SK-N-SH treated with all-trans-retinoic acid at 6 μM for 48 hours (cell line): Measurements from ENCODE around the gene MINPP1.

ENCODE experiments used
- ATAC-seq: fragments of 200-7000 bp; cut with Tn5 transposase; 3 replicates; pipeline ENCODE4 v1.9.1; 2020; ENCODE audit warnings: mild to moderate bottlenecking, moderate library complexity
- BACH2 ChIP-seq: fragments of 250-450 bp; sonication (Bioruptor Pico); IDR thresholded peaks from 2 replicates; pipeline ENCODE4 v1.9.0; 2021; ENCODE audit warnings: mild to moderate bottlenecking, borderline replicate concordance
- CSRNP3 ChIP-seq: fragments of 250-450 bp; sonication (Bioruptor Pico); IDR thresholded peaks from 2 replicates; pipeline ENCODE4 v1.5.1; 2021; ENCODE audit warnings: mild to moderate bottlenecking, moderate library complexity
- ESRRG ChIP-seq: fragments of 250-450 bp; sonication (Bioruptor Pico); IDR thresholded peaks from 2 replicates; pipeline ENCODE4 v1.6.1; 2021; ENCODE audit warnings: mild to moderate bottlenecking
- GLIS3 ChIP-seq: fragments of 250-450 bp; sonication (Bioruptor Pico); IDR thresholded peaks from 2 replicates; pipeline ENCODE4 v1.5.0; 2020; ENCODE audit warnings: mild to moderate bottlenecking, moderate library complexity
- ISL1 ChIP-seq: fragments of 250-450 bp; sonication (Bioruptor Pico); IDR thresholded peaks from 2 replicates; pipeline ENCODE4 v2.1.2; 2022; ENCODE audit warnings: mild to moderate bottlenecking, moderate library complexity
- OSR1 ChIP-seq: fragments of 250-450 bp; sonication (Bioruptor Pico); IDR thresholded peaks from 2 replicates; pipeline ENCODE4 v1.8.0; 2022; ENCODE audit warnings: moderate library complexity, mild to moderate bottlenecking, inconsistent platforms
- PPARA ChIP-seq: fragments of 250-450 bp; sonication (Bioruptor Pico); IDR thresholded peaks from 2 replicates; pipeline ENCODE4 v1.5.0; 2020; ENCODE audit warnings: mild to moderate bottlenecking, borderline replicate concordance
- RARB ChIP-seq: fragments of 250-450 bp; sonication (Bioruptor Pico); IDR thresholded peaks from 2 replicates; pipeline ENCODE4 v1.8.0; 2021; ENCODE audit warnings: mild to moderate bottlenecking, moderate library complexity
- SNAI2 ChIP-seq: fragments of 250-450 bp; sonication (Bioruptor Pico); IDR thresholded peaks from 2 replicates; pipeline ENCODE4 v1.5.0; 2020; ENCODE audit warnings: mild to moderate bottlenecking, moderate library complexity
- TCF4 ChIP-seq: fragments of 250-450 bp; sonication (Bioruptor Pico); IDR thresholded peaks from 2 replicates; pipeline ENCODE4 v1.8.0; 2021; ENCODE audit warnings: mild to moderate bottlenecking, moderate library complexity, borderline replicate concordance
- TOX ChIP-seq: fragments of 250-450 bp; sonication (Bioruptor Pico); IDR thresholded peaks from 2 replicates; pipeline ENCODE4 v1.8.0; 2021; ENCODE audit warnings: mild to moderate bottlenecking, moderate library complexity, borderline replicate concordance
- TSHZ2 ChIP-seq: fragments of 250-450 bp; sonication (Bioruptor Pico); IDR thresholded peaks from 2 replicates; pipeline ENCODE4 v1.5.0; 2020; ENCODE audit warnings: mild to moderate bottlenecking, moderate library complexity
- ZC3H10 ChIP-seq: fragments of 250-450 bp; sonication (Bioruptor Pico); IDR thresholded peaks from 2 replicates; pipeline ENCODE4 v1.5.1; 2021; ENCODE audit warnings: mild to moderate bottlenecking, moderate library complexity
- ZFP3 ChIP-seq: fragments of 250-450 bp; sonication (Bioruptor Pico); IDR thresholded peaks from 2 replicates; pipeline ENCODE4 v1.5.0; 2020; ENCODE audit warnings: mild to moderate bottlenecking, moderate library complexity
- ZFP30 ChIP-seq: fragments of 450-650 bp; formaldehyde crosslinking; IDR thresholded peaks from 2 replicates; pipeline ENCODE4 v1.5.0; 2022; ENCODE audit warnings: mild to moderate bottlenecking, moderate library complexity
- ZNF565 ChIP-seq: fragments of 450-650 bp; formaldehyde crosslinking; conservative IDR thresholded peaks from 2 replicates; pipeline ENCODE4 v1.5.0; 2020; ENCODE audit warnings: low read depth, mild to moderate bottlenecking, moderate library complexity
- ZNF8 ChIP-seq: fragments of 450-650 bp; formaldehyde crosslinking; IDR thresholded peaks from 2 replicates; pipeline ENCODE4 v1.5.0; 2020; ENCODE audit warnings: mild to moderate bottlenecking, moderate library complexity
- TF ChIP-seq, protein P1 (sequence below): fragments of 250-450 bp; sonication (Bioruptor Pico); IDR thresholded peaks from 2 replicates; pipeline ENCODE4 v1.8.0; 2021; ENCODE audit warnings: low read depth, mild to moderate bottlenecking, moderate library complexity, borderline replicate concordance
- TF ChIP-seq, protein P2 (sequence below): fragments of 250-450 bp; sonication (Bioruptor Pico); IDR thresholded peaks from 2 replicates; pipeline ENCODE4 v1.8.0; 2020; ENCODE audit warnings: mild to moderate bottlenecking, moderate library complexity, borderline replicate concordance
- TF ChIP-seq, protein P3 (sequence below): fragments of 250-450 bp; sonication (Bioruptor Pico); IDR thresholded peaks from 2 replicates; pipeline ENCODE4 v1.5.1; 2020; ENCODE audit warnings: low read depth, mild to moderate bottlenecking, moderate library complexity

The MINPP1 gene

GRCh38 chr10:87523731-87524130, 19.0 kb downstream of the MINPP1 start:
- peak; percentile 22; the same call in 1 of the 3 replicates for ATAC-seq
- TF ChIP-seq ISL1 (CRISPR knock-in tag) (no peak), OSR1 (CRISPR knock-in tag) (no peak), RARB (CRISPR knock-in tag) (no peak), ZC3H10 (CRISPR knock-in tag) (no peak), TSHZ2 (CRISPR knock-in tag) (no peak)

DNA sequence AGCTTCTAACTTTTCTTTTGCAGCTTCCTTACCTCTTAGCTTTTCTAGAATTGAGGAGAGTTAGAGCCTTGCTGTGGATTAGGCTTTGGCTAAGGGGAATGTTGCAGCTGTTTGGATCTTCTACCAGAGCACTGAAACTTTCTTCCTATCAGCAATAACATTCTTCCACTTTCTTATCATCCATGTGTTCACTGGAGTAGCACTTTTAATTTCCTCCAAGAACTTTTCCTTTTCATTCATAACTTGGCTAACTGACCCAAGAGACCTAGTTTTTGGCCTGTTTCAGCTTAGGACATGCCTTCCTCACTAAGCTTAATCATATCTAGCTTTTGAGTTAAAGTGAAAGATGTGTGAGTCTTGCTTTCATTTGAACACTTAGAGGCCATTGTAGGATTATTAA, 19.6 kb downstream of the MINPP1 start:
- ATAC-seq = no peak
- TF ChIP-seq ZC3H10 (CRISPR knock-in tag) (no peak), TOX (no peak), ZNF8 (no peak), ESRRG (no peak), ZNF565 (CRISPR knock-in tag) (no peak), OSR1 (CRISPR knock-in tag) (no peak), TCF4 (CRISPR knock-in tag) (no peak), RARB (CRISPR knock-in tag) (no peak), ZFP30 (CRISPR knock-in tag) (no peak), CSRNP3 (no peak), SNAI2 (CRISPR knock-in tag) (no peak), PPARA (CRISPR knock-in tag) (no peak), ZFP3 (CRISPR knock-in tag) (no peak), GLIS3 (CRISPR knock-in tag) (no peak), BACH2 (no peak), ISL1 (CRISPR knock-in tag) (no peak)
- TF ChIP-seq, protein P1, sequence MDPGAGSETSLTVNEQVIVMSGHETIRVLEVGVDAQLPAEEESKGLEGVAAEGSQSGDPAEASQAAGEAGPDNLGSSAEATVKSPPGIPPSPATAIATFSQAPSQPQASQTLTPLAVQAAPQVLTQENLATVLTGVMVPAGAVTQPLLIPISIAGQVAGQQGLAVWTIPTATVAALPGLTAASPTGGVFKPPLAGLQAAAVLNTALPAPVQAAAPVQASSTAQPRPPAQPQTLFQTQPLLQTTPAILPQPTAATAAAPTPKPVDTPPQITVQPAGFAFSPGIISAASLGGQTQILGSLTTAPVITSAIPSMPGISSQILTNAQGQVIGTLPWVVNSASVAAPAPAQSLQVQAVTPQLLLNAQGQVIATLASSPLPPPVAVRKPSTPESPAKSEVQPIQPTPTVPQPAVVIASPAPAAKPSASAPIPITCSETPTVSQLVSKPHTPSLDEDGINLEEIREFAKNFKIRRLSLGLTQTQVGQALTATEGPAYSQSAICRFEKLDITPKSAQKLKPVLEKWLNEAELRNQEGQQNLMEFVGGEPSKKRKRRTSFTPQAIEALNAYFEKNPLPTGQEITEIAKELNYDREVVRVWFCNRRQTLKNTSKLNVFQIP (CRISPR knock-in tag) = no peak
- TF ChIP-seq, protein P2, sequence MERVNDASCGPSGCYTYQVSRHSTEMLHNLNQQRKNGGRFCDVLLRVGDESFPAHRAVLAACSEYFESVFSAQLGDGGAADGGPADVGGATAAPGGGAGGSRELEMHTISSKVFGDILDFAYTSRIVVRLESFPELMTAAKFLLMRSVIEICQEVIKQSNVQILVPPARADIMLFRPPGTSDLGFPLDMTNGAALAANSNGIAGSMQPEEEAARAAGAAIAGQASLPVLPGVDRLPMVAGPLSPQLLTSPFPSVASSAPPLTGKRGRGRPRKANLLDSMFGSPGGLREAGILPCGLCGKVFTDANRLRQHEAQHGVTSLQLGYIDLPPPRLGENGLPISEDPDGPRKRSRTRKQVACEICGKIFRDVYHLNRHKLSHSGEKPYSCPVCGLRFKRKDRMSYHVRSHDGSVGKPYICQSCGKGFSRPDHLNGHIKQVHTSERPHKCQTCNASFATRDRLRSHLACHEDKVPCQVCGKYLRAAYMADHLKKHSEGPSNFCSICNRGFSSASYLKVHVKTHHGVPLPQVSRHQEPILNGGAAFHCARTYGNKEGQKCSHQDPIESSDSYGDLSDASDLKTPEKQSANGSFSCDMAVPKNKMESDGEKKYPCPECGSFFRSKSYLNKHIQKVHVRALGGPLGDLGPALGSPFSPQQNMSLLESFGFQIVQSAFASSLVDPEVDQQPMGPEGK = no peak
- TF ChIP-seq, protein P3, sequence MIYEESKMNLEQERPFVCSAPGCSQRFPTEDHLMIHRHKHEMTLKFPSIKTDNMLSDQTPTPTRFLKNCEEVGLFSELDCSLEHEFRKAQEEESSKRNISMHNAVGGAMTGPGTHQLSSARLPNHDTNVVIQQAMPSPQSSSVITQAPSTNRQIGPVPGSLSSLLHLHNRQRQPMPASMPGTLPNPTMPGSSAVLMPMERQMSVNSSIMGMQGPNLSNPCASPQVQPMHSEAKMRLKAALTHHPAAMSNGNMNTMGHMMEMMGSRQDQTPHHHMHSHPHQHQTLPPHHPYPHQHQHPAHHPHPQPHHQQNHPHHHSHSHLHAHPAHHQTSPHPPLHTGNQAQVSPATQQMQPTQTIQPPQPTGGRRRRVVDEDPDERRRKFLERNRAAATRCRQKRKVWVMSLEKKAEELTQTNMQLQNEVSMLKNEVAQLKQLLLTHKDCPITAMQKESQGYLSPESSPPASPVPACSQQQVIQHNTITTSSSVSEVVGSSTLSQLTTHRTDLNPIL = no peak
- TF ChIP-seq, all 23 proteins: peak for 0

DNA sequence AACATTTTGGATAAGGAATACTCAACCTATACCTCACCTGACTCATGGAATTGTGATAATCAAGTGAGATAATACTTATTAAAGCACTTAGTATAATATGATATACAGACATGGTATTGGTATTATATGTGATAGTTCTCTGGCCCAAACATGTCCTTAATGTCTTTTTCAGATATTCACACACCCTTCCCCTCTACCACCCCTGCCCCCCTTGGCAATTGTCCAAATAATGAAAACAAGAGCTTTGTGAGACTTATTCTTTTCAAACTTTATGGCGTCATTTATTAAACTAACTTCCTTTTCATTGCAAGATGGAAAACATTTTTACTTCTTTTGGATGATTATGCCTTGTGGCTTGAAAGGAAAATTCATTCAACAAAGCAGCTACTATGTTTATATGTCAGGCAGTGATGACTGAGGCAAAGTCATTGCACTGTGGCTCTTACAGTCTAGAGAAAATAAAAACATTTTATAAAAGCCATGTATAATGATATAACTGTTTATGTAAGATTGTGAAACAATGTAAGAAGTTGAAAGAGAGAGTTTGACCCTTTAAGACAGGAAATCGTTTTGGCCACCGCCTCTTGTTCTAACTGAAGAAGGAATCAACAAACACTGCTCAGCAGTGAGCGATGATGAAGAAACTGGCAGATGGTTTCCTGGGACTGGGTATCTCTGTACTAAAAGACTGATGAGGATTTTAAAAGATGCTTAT, 27.4 kb downstream of the MINPP1 start:
- TF ChIP-seq ZFP30 (CRISPR knock-in tag) (no peak), GLIS3 (CRISPR knock-in tag) (no peak), RARB (CRISPR knock-in tag) (no peak), OSR1 (CRISPR knock-in tag) (no peak), ZFP3 (CRISPR knock-in tag) (no peak), CSRNP3 (no peak), ISL1 (CRISPR knock-in tag) (no peak), ZNF565 (CRISPR knock-in tag) (no peak), ZC3H10 (CRISPR knock-in tag) (no peak), TCF4 (CRISPR knock-in tag) (no peak)
- TF ChIP-seq, protein P1 (CRISPR knock-in tag) = no peak
- ATAC-seq = no peak
